ENCODE data around the gene PCDH15.

The PCDH15 gene

DNA sequence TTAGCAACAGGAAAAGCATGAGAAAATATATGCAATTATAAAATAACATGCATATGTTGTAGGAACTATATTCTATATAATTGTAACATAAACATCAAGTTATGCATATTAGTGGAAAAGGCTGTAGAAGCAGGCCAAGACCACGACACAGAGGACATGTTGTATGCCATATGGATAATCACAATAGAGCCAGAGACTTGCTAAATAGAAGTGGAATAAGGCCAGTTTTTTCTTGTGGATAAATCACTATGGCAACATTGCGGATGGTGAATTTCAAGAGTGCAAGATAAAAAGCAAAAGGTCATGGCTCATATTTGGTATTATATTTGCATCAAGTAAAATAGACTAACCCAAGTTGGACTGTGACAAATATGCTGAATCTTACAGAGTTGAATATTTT, 93.0 kb downstream of the PCDH15 start:
- DNase-seq (ENCODE audit: low spot score), result no peak

DNA sequence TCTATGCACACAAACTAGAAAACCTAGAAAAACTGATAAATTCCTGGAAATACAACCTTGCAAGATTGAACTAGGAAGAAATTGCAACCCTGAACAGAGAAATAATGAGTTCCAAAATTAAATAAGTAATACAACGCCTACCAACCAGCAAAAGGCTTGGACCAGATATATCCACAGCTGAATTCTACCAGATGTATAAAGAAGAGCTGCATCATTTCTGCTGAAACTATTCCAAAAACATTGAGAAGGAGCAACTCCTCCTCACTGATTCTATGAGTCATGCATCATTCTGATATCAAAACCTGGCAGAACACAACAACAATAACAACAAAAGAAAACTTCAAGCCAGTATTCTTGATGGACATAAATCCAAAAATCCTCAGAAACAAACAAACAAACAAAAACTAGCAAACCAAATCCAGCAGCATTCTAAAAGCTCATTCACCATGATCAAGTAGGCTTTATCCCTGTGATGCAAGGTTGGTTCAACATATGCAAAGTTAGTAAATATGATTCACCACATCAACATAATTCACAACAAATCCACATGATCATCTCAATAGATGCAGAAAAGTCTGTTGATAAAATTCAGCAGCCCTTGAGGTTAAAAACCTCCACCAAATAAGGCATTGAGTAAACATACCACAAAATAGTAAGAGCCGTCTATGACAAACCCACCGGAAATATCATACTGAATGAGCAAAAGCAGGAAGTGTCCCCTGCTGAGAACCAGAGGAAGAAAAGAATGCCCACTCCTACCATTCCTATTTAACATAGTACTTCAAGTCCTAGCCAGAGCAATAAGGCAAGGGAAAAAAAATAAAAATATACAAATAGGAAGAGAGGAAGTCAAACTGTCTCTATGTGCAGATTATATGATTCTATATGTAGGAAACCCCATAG, 98.2 kb downstream of the PCDH15 start:
- DNase-seq (ENCODE audit: low spot score), result no peak

- no peak for DNase-seq (ENCODE audit: low spot score)
Observed at GRCh38 chr10:54691331-54691730, 109.7 kb downstream of the PCDH15 start.

DNA sequence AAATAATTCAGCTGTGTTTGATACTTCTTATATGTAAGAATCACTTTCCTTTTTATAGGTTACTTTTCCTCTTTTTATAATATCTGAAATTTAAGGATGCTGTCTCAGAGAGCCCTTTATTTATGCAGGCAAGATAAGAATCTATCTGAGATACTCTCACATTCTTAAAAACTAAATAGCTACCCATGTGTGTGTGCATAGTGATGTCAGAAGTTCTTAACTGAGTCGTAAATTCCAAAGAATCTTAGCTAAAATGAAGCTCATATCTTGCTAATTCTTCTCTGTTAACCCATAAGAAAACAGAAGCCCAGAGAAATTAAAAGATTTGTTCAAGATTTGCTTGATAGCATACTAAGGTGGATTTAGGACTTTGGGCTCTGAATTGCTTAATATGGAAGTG, 118.5 kb downstream of the PCDH15 start:
- DNase-seq (ENCODE audit: low spot score), result no peak

DNA sequence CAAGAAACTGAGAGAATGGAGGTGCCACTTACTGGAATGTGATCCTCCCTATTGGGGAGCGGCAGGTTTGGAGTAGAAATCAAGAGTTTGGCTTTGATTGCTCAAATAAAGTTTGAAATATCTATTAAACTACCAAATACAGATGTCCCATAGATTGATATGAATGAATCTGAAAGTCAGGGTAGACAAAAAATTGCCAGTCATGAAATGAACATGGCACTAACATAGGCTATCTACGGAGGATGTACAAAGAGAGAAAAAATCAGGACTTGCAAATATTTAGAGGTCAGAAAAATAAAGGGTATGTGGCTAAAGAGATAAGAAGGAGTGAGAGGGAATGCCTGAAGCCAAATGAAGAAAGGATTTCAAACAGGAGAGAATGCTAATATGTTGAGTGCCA, 119.9 kb downstream of the PCDH15 start:
- DNase-seq (ENCODE audit: low spot score), result no peak

GRCh38 chr10:54667136-54667535, 133.9 kb downstream of the PCDH15 start:
- no peak for DNase-seq (ENCODE audit: low spot score)

- DNase-seq (ENCODE audit: low spot score), result no peak
Observed at GRCh38 chr10:54666192-54666591, 134.8 kb downstream of the PCDH15 start.

DNA sequence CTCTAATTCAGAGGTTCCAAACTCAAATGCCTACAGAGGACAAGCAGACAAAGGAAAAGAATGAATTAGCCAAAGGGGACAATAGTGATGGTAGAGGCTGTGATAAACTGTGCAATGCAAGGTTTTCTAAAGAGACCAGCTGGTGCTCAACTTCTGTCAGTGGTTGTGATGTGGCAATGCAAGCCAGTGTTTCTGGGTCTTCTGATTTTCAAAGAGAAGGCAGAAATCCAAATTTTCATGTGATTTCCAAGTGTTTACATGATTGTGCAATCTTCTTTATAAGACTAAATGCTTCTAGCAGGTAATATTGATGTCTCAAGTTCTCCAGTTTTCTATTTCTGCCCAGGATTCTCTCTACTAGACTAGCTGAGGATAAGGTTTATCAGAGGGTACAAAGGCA, 135.9 kb downstream of the PCDH15 start:
- no peak for DNase-seq (ENCODE audit: low spot score)

GRCh38 chr10:54660397-54660796, 140.6 kb downstream of the PCDH15 start:
- DNase-seq (ENCODE audit: low spot score), result no peak

- DNase-seq (ENCODE audit: low spot score), result no peak
Observed at GRCh38 chr10:54656643-54657042, 144.4 kb downstream of the PCDH15 start.

DNA sequence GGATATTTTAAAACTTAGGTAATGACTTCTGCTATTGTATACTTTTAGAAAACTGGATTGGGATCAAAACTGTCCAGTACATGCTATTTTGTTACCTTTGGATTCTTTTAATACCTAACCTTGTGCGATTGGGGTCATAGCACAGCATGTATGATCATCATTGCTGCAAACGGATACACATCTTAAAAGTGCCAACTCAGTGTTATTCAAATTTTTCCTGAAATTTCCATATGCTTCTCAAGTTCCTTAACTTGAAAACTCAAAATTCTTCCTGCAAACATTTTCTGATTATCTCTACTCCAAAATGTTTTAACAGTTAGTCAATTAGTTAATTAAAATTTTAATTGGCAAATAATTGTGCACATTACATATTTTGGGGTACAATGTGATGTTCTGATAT, 147.5 kb downstream of the PCDH15 start:
- DNase-seq (ENCODE audit: low spot score), result no peak

- no peak for DNase-seq (ENCODE audit: low spot score)
Observed at GRCh38 chr10:54650547-54650946, 150.5 kb downstream of the PCDH15 start.

- no peak for DNase-seq (ENCODE audit: low spot score)
Observed at GRCh38 chr10:54622017-54622416, 179.0 kb downstream of the PCDH15 start.

GRCh38 chr10:54620352-54620751, 180.7 kb downstream of the PCDH15 start:
- no peak for DNase-seq (ENCODE audit: low spot score)

GRCh38 chr10:54614072-54614471, 187.0 kb downstream of the PCDH15 start:
- DNase-seq (ENCODE audit: low spot score), result no peak

DNA sequence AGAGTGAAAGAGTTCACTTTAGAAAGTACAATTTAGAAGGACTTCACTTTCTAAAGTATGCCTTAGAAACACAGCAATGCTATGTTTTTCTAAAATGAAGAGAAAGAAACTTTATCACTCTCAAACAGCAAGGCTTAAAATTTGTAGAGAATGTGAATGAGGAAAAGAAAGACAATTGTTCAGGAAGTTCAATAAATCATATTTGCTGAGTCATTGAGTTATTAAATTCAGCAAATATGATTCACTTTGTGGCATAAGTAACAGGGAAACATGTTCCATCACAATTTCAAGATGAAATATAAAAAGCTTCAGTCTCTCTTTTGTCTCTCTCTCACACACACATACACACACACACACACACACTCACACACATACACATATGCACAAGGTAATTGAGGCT, 187.9 kb downstream of the PCDH15 start:
- no peak for DNase-seq (ENCODE audit: low spot score)

DNA sequence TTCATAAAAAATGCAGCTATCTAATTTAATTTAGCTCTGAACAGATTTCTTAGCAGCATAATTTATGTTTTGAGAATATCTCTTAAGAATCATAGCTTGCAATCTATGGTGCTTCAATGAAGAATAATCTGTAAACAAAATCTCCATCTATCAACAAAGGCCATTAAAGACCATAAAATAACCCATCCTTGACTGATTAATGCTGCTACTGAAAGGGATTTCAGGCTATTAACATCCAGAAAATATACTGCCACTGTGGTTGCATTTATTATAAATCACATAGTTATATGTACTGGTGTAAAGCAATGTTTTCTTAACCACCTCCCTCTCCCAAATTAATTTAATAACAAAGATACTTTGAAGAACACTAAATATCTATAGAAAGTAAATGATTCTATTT, 191.6 kb downstream of the PCDH15 start:
- no peak for DNase-seq (ENCODE audit: low spot score)

DNA sequence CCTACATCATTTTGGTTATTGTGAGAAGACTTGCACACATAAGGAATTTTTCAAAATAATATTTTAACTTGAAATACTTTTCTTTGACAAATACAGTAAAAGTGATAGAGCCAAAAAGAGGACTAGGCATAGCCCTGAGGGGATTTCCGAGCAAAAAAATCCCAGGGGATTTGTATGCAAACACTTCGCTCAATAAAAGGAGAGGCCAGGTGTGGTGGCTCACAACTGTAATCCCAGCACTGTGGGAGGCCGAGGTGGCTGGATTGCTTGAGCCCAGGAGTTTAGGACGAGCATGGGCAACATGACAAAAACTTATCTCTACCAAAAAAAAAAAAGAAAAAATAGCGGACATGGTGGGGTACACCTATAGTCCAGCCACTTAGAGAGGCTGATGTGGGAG, 193.0 kb downstream of the PCDH15 start:
- DNase-seq (ENCODE audit: low spot score), result no peak

DNA sequence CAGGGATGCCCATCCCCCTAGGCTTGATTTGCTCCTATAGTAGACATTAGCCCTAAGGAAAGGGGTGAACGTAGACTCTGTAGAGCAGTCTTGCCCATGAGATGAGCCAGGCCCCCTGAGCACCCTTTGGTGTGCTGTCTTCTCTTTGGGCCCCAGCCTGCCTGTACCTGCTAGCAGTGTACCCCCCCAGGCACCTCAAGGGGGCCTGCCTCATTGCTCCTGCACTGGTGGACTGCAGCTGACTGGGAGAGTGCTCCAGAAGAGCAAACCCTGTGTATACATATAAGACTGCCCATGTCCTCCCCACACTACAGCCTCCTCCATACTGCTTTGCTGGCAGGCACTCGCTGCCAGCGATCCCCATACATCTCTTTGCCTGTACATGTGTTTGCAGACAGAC, 206.7 kb downstream of the PCDH15 start:
- no peak for DNase-seq (ENCODE audit: low spot score)

DNA sequence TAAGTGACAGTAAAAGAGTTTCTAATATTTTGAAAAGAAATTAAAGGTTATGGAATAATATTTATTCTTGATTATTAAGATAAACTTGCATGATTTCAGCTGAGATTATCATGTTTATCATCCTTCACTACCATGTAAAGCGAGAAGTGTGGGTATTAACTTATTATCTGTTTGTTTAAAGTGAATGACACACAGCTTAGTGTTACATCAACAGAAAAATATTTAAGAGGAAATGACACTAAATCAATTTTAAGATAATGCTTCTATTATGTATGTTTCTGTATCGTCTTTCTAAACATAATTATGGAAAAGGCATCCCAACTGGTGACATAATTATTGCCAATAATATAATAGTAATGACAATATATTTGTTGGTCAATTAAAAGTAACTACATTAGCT, 213.1 kb downstream of the PCDH15 start:
- no peak for DNase-seq (ENCODE audit: low spot score)

DNA sequence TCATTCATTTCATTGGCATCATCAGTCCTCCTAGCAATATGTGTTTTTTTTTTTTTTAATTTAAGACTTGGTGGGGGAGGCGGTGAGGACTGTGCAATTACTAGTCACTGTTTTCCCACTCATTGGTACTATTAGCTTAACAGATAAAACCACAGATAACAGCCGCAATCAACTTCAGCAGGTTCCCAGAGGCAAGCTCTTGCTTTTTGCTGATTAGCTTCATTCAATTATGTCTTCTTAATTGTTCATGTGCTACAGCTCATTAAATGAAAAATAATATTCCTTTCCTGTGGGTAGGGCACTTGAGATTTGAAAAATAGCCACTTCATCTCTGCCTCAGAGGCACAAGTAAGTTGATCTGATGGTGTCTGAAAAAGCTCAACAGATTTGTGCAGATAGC, 215.5 kb downstream of the PCDH15 start:
- no peak for DNase-seq (ENCODE audit: low spot score)

- DNase-seq (ENCODE audit: low spot score), result no peak
Observed at GRCh38 chr10:54577682-54578081, 223.3 kb downstream of the PCDH15 start.

DNA sequence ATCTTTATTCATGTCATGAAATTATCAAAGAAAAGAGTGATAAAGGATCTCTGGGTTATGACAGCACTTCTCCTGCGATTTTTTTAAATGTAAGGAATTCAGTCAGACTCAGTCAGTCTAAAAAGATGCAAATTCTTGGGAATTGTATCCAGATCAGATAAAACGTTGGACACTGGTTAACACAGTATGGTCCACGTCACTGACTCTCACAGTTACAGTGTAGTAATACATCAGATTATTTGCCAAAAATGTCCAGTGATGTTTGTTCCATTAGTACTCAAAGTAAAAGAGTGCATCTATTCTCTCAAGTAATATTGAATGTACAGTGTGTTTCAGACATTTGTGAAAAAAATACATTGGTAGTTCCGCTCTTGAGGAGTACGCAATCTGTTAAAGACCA, 224.5 kb downstream of the PCDH15 start:
- DNase-seq (ENCODE audit: low spot score), result no peak

DNA sequence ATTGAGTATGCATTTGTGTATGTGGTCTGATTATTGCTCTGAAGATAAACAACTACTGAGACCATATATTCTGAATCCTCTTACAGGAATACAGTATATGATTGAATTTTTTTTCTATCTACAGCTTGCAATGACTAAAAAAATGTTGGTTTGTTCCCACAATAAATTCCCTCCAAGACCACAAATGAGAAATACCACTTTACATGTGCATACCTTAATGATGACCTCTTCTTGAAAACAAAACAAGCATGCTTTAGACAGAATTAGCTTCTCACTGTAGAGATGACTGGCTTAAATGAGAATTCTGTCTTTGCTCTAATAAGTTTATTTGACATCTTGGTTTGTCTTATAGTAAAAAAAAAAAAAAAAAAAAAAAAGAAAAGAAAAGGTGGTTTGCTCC, 241.5 kb downstream of the PCDH15 start:
- DNase-seq (ENCODE audit: low spot score), result no peak
